ENCODE measurements around the gene PNPT1. TPM values are rescaled to one million over a fixed set of nuclear protein-coding genes. Genes with fewer than 3 reads are reported as not detected.

Gene PNPT1
- total and polyA plus RNA-seq, 2 of the 13 experiments (the other 11 are each of a cell fraction or from before 2014, with no cell fraction given): 23.4 to 61.0 TPM

- TF ChIP-seq RBAK (CRISPR knock-in tag; IDR thresholded peaks at IDR 0.05) (peak; percentile 73; the same call in 1 of the 2 replicates), HMGXB4 (CRISPR knock-in tag; IDR thresholded peaks at IDR 0.05; ENCODE audit: borderline replicate concordance in 1 of 2, low read depth in 1 of 2) (peak; percentile 87 to 95), ZNF296 (CRISPR knock-in tag; conservative IDR thresholded peaks at IDR 0.05) (peak; percentile 76), ATF5 (CRISPR knock-in tag; IDR thresholded peaks at IDR 0.05; ENCODE audit: low read depth) (no peak), ZNF562 (CRISPR knock-in tag; IDR thresholded peaks at IDR 0.05; ENCODE audit: borderline replicate concordance) (0 out of 2 replicates have a peak, but pooled peaks have one; percentile 71), TCF7L2 (IDR thresholded peaks at IDR 0.05; ENCODE audit: low read depth, low read length) (no peak), RERE (CRISPR knock-in tag; IDR thresholded peaks at IDR 0.05; ENCODE audit: low read depth) (peak; percentile 58; the same call in 1 of the 2 replicates), EEA1 (CRISPR knock-in tag; IDR thresholded peaks at IDR 0.05; ENCODE audit: borderline replicate concordance) (no peak), ZNF24 (IDR thresholded peaks at IDR 0.05) (no peak; the same call in 1 of the 2 replicates), HMG20B (CRISPR knock-in tag; conservative IDR thresholded peaks at IDR 0.05) (peak; percentile 62; the same call in 1 of the 2 replicates), ZNF879 (CRISPR knock-in tag; IDR thresholded peaks at IDR 0.05) (peak; percentile 94), ELF1 (CRISPR knock-in tag; IDR thresholded peaks at IDR 0.05) (peak; percentile 99), ZNF605 (CRISPR knock-in tag; IDR thresholded peaks at IDR 0.05) (peak; percentile 93), CHCHD3 (CRISPR knock-in tag; IDR thresholded peaks at IDR 0.05) (peak; percentile 78), MED13 (CRISPR knock-in tag; IDR thresholded peaks at IDR 0.05) (peak; percentile 74), TARDBP (CRISPR knock-in tag; IDR thresholded peaks at IDR 0.05) (peak; percentile 99), ZNF230 (CRISPR knock-in tag; IDR thresholded peaks at IDR 0.05) (peak; percentile 22; the same call in 1 of the 2 replicates), HDAC6 (IDR thresholded peaks at IDR 0.05; ENCODE audit: low read depth, low read length) (no peak), ZNF124 (CRISPR knock-in tag; IDR thresholded peaks at IDR 0.05) (peak; percentile 91)
These were observed 76.2 kb downstream of the PNPT1 start, which contains the start of gene PPP4R3B (continued) for GRCh38 chr2:55617175-55618024.
